Measurements from ENCODE around the gene S100PBP.
A peak's percentile ranks its signal among the peaks of the same experiment; 100 is the strongest.

- TF ChIP-seq POLR2AphosphoS5 (IDR thresholded peaks at IDR 0.05; ENCODE audit: low read depth, low read length) (no peak; the same call in 1 of the 2 replicates), RFX5 (IDR thresholded peaks at IDR 0.05; ENCODE audit: low read length) (no peak), JUND (IDR thresholded peaks at IDR 0.05) (no peak), TEAD4 (IDR thresholded peaks at IDR 0.05; ENCODE audit: borderline replicate concordance, insufficient read depth) (no peak), FOXJ3 (CRISPR knock-in tag; IDR thresholded peaks at IDR 0.05) (no peak; the same call in 1 of the 2 replicates), USF1 (IDR thresholded peaks at IDR 0.05; ENCODE audit: borderline replicate concordance, low read depth) (0 out of 2 replicates have a peak, but pooled peaks have one; percentile 31), TCF12 (IDR thresholded peaks at IDR 0.05) (peak; percentile 45; the same call in 1 of the 2 replicates), MEF2A (IDR thresholded peaks at IDR 0.05; ENCODE audit: borderline replicate concordance, low read depth) (peak; percentile 24; the same call in 1 of the 2 replicates), ELF1 (IDR thresholded peaks at IDR 0.05) (peak; percentile 88), YY1 (IDR thresholded peaks at IDR 0.05; ENCODE audit: low read depth) (peak; percentile 86)
- TF ChIP-seq, protein P1, sequence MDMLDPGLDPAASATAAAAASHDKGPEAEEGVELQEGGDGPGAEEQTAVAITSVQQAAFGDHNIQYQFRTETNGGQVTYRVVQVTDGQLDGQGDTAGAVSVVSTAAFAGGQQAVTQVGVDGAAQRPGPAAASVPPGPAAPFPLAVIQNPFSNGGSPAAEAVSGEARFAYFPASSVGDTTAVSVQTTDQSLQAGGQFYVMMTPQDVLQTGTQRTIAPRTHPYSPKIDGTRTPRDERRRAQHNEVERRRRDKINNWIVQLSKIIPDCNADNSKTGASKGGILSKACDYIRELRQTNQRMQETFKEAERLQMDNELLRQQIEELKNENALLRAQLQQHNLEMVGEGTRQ (IDR thresholded peaks at IDR 0.05; ENCODE audit: borderline replicate concordance, low read depth, low read length), result no peak
- TF ChIP-seq, protein P2, sequence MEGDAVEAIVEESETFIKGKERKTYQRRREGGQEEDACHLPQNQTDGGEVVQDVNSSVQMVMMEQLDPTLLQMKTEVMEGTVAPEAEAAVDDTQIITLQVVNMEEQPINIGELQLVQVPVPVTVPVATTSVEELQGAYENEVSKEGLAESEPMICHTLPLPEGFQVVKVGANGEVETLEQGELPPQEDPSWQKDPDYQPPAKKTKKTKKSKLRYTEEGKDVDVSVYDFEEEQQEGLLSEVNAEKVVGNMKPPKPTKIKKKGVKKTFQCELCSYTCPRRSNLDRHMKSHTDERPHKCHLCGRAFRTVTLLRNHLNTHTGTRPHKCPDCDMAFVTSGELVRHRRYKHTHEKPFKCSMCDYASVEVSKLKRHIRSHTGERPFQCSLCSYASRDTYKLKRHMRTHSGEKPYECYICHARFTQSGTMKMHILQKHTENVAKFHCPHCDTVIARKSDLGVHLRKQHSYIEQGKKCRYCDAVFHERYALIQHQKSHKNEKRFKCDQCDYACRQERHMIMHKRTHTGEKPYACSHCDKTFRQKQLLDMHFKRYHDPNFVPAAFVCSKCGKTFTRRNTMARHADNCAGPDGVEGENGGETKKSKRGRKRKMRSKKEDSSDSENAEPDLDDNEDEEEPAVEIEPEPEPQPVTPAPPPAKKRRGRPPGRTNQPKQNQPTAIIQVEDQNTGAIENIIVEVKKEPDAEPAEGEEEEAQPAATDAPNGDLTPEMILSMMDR (IDR thresholded peaks at IDR 0.05), result no peak
These were observed at the start of gene S100PBP, which contains the start of gene YARS1 for GRCh38 chr1:32817159-32817814.

Measured in SK-N-SH (cell line).